HG03196 (cell line): ENCODE results near the gene GPR55.

ENCODE experiments used
- ATAC-seq: cut with Tn5 transposase; IDR thresholded peaks from one replicate; pipeline ENCODE4 v1.9.1; 2021; ENCODE audit not compliant: unreplicated experiment

Gene GPR55

DNA sequence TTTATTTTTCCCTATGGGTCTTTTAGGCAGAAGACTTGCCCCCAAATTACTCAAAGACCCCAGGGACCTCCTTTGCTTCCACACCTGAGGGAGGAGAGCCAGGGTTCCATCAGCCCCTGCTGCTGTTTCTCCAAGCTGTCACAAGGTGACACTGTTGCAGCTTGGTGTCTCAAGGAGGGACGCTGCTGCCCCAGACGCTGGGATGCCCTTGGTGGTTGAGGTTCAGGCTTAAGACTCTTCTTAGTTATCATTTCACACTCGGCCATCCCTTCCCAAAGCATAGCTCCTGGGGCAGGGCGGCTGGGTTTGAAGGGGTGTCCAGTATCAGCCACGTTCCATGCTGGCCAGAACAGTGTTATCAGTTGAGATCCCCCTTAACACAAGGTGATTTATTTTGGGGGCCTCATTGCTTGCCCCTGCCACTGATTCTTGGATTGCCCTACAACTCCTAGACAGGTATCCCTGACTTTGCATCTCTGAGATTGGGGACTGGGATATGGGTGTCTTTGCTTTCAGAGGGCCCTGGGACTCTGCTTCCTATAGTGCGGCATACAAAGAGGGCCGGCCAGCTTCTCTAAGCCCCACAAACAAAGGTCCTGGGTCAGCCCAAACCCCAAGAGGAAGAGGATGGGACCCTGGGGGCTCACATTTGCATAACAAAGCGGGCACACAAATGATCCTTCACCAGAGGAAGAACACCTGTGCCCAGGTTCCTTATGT lies 22.7 kb downstream of the GPR55 start:
- peak; percentile 51 for ATAC-seq

- no peak for ATAC-seq
Observed at GRCh38 chr2:230901006-230901405, 24.0 kb downstream of the GPR55 start.

- no peak for ATAC-seq
Observed at GRCh38 chr2:230900336-230900995, 24.6 kb downstream of the GPR55 start.

- no peak for ATAC-seq
Observed at GRCh38 chr2:230899786-230900185, 25.3 kb downstream of the GPR55 start.

GRCh38 chr2:230899287-230899686 lies 25.8 kb downstream of the GPR55 start:
- ATAC-seq, result no peak

DNA sequence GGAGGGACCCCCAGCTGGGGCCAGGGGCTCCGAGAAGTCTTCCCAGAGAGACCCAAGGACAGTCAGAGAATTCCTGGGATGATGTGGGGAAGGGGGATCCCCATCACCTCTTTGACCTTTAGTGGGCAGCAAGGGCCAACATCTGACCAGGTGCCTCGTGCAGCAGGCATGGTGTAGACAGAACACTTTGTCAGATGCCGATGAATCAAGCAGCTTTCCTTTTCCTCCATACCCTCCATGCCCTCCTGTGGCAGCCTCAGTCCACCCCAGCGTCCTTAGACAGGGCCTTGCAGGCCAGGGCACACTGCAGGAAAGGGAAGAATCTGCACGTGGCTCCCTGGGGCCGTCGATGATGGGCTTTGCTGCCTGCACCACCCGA lies 26.3 kb downstream of the GPR55 start:
- no peak for ATAC-seq

DNA sequence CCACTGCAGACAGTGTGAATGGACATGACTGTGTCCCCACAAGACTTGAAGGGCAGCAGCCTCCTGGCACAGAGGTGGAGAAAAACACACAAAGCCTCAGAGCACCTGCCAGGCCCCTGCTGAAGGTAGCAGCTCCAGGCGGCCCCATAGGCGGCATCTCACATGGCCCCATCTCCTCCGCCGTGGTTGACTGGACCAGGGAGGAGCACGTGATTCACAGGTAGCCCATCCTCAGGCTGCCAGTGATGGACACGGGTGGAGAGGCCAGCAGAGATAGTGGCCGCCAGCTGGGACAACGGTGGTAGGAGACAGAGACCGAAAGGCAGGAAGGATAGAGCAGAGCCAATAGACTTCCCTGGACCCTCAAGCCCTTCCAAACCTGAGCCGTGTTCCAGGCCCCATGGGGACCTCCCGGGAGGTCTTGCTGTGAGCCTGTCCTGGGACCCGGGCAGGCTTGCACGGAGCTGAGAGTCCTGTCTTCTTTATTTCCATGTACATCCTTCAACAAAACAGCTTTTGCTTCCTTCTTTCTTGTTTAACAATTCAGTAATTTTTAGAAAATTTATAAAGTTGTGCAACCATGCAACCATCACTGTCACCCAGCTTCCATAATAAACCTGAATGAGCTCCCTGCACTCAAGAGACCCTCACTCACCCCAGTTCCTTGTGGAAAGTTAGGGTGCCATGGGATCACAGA lies 26.9 kb downstream of the GPR55 start:
- no peak for ATAC-seq

- no peak for ATAC-seq
Observed at GRCh38 chr2:230896346-230897115, 28.5 kb downstream of the GPR55 start.

GRCh38 chr2:230895536-230896345 lies 29.3 kb downstream of the GPR55 start:
- no peak for ATAC-seq

DNA sequence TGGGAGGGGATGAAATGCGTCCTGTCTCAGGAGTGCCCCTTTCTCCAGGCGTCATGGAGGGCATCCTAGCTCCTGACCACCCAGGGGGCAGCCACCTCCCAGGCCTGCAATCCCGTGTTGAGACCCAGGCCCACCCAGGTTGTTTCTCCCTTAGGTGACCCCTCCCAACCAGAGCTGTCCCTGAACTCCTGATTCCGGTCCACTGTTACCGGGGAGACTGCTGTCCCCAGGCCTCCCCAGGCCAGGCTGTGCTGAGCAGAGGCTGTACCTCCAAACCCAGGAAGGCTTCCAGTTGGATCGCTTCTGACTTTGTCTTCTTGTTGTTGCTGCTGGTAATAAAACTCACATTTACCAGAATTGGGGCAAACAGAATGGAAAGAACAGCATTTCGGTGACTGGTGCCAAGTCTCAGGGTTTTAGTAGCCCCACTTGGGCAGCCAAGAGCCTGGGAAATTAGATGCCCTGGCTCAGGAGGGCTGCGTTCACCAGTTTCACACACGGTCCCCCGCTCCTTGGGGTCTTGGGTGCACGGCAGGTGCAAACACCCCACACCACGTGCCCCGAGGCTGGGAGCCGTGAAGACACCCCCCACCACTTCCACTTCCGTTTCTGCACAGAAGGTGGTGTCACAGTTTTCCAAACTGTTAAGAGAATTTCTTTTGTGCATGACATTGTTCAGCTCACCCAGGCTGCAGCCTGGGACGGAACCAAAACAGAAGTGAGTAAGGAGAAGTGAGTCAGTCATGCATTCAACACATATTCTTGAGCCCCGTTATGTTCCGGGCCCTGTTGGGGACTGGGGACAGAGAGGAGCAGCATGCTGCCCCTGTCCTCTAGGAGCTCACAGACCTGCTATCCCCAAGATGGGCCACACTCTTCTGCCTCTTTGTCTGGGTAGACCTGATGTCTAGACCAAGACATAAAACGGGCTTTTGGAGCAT lies 30.9 kb downstream of the GPR55 start:
- no peak for ATAC-seq

DNA sequence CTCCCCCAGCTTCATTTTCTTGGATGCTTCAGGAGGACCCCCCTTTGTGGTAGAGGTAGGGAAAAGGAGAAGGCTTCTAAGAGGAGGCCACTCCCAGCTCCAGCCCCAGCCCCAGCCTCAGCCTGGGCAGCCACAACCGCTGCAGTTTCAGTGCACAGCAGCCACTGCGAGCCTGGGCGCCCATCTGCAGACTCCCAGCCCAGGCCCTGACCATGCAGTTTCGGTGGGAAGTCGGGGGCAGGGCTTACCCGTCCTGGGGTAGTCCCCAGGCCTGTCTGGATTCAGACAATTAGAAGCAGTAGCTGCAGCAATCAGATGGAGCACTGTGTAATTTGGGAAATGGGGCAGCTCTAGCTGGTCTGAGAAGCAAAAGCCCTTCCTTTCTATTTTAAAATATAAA lies 31.7 kb downstream of the GPR55 start:
- no peak for ATAC-seq

GRCh38 chr2:230891509-230891908 lies 33.5 kb downstream of the GPR55 start:
- no peak for ATAC-seq

DNA sequence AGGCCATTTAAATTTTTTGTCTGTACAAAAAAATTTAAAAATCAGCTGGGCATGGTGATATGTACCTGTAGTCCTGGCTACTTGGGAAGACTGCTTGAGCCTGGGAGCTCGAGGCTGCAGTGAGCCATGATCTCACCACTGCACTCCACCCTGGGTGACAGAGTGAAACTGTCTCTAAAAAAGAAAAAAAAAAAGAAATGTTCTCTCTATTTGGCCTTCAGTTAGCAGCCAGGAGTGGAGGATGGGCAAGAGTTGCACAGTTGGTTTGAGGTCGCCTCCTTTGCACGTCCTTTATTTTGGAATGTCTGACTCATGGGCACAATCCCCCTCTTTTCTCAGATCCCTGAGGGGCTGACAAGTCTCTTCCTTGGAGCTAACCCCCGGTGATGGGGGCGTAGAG lies 34.0 kb downstream of the GPR55 start:
- no peak for ATAC-seq

DNA sequence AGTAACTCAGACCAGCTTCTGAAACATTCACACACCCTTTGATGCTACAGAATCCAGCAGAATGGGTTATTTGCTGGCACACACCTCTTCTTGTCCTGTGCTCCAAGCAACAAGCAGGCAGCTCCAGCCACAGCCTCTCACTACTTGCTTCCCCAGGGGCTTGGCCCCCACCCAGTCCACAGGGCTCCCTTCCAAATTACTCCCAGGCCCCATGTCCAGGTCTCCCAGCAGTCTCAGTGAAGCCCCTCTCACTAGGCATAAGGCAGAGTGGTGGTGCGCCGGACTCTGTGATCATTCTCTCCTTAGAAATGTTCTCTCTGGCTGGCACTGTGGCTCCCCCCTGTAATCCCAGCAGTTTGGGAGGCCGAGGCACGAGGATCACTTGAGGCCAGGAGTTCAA lies 34.4 kb downstream of the GPR55 start:
- ATAC-seq, result no peak

DNA sequence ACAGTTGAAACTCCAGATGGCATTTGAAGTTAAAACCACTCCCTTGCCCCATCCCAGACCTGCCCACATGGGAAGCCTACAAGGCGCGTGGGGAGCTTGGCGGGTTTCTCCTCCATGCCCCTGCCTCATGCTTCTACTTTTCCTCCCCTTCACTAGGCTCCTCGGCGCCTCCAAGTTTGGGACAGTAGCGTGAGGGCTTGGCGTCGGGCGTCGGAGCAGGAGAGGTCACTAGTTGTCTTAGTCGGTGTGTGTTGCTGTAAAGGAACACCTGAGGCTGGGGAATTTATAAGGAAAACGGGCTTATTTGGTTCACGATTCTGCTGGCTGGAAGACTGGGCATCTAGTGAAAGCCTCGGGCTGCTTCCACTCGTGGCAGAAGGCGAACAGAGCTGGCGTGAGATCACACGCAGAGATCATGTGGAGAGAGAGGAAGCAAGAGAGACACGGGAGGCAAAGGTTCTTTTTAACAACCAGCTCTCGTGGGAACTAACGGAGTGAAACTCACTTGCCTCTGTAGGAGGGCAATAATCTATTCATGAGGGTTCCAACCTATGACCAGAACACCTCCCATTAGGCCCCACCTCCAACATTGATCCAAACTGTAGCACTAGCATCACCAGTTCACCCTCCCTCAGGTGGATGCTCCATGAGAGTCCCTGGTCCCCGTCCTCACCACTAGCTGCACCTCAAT lies 35.0 kb downstream of the GPR55 start:
- no peak for ATAC-seq

- ATAC-seq, result no peak
Observed at GRCh38 chr2:230888824-230889400, 36.1 kb downstream of the GPR55 start.

- no peak for ATAC-seq
Observed at GRCh38 chr2:230887342-230887741, 37.7 kb downstream of the GPR55 start.

- ATAC-seq, result no peak
Observed at GRCh38 chr2:230886671-230887071, 38.4 kb downstream of the GPR55 start.

- no peak for ATAC-seq
Observed at GRCh38 chr2:230886206-230886605, 38.8 kb downstream of the GPR55 start.
